NCI-H345 treated with DMSO at 0.1 percent for 48 hours (cell line): ENCODE data around the gene ABCA7.
"Not testable (repeated sequence)": the region's sequence is repeated elsewhere in the genome, so short reads cannot be mapped to it uniquely, and the experiment has no call there.

Experiments
- DNase-seq: peaks from one replicate; lab custom pipeline; 2025; ENCODE audit not compliant: unreplicated experiment; lab: John Stamatoyannopoulos, UW

ABCA7 gene

GRCh38 chr19:1104311-1105007 lies 64.6 kb downstream of the ABCA7 start:
- DNase-seq, result peak; percentile 40

GRCh38 chr19:1105008-1105872 lies 65.3 kb downstream of the ABCA7 start:
- DNase-seq, result no peak

- DNase-seq, result no peak
These were observed 66.2 kb downstream of the ABCA7 start for GRCh38 chr19:1105873-1106840.

- DNase-seq, result no peak
These were observed 67.1 kb downstream of the ABCA7 start for GRCh38 chr19:1106841-1107660.

- no peak for DNase-seq
These were observed 67.9 kb downstream of the ABCA7 start for GRCh38 chr19:1107661-1108261.

- DNase-seq, result no peak
These were observed 68.6 kb downstream of the ABCA7 start for GRCh38 chr19:1108291-1109031.

- no peak for DNase-seq
These were observed 69.2 kb downstream of the ABCA7 start for GRCh38 chr19:1109032-1109551.

- no peak for DNase-seq
These were observed 70.1 kb downstream of the ABCA7 start for GRCh38 chr19:1109697-1110671.

GRCh38 chr19:1110809-1111640 lies 71.1 kb downstream of the ABCA7 start:
- DNase-seq, result no peak

- DNase-seq, result no peak
These were observed 71.8 kb downstream of the ABCA7 start for GRCh38 chr19:1111641-1112267.

- no peak for DNase-seq
These were observed 72.5 kb downstream of the ABCA7 start for GRCh38 chr19:1112268-1113029.

GRCh38 chr19:1113030-1113985 lies 73.4 kb downstream of the ABCA7 start:
- DNase-seq, result peak; percentile 4

GRCh38 chr19:1113986-1114483 lies 74.1 kb downstream of the ABCA7 start:
- no peak for DNase-seq

- DNase-seq, result not testable (repeated sequence)
These were observed 74.8 kb downstream of the ABCA7 start for GRCh38 chr19:1114728-1115127.
